HG03558 (cell line): ENCODE measurements around the gene SP140.

ENCODE experiments used
- ATAC-seq: cut with Tn5 transposase; IDR thresholded peaks from one replicate; pipeline ENCODE4 v1.9.1; 2021; ENCODE audit warnings: moderate number of reproducible peaks; ENCODE audit not compliant: unreplicated experiment; ENCODE audit errors: extremely low read depth

The SP140 gene

DNA sequence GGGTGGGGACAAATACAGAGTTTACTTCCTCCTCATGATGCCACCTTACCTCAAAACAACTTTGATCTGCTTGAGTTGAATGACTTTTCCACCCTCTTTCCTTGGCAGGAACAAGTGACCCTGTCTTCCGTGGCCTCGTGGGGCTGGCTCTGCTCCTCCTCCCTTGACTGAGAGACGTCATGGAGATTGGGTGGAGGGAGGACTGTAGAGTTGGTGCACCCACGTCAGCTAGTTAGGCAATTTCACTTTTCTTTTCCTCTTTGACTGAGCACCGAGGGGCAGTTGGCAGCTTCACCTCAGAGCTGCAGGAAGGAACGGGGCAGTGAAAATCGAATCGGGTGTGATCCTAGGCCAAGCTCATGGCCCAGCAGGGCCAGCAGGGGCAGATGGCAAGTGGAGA lies at the start of gene SP140:
Gene SP140 (plus strand): TSS at position 251 of the 400 bp plus-strand sequence. CDS start 109 bp downstream, at position 360.
- ATAC-seq = peak; percentile 61

DNA sequence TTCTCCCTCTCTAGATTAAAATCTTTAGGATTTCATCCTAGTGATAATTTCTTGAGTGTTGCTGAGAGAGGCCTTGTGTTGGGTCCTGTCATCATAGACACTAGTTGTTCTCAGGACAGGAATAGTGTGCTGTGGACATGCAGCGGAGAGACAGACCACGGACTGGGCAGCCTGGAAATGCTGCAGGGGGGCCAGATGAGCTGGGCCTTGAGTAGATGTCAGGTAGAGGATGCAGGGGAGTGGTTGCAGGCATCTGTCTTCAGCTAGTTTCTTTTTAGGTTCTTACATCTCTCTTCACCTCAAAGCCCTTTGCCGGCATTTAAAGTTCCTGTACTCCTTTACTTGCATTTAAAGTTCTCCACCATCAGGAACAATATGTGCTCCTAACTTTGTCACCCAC lies 48.5 kb upstream of the SP140 start:
- no peak for ATAC-seq

DNA sequence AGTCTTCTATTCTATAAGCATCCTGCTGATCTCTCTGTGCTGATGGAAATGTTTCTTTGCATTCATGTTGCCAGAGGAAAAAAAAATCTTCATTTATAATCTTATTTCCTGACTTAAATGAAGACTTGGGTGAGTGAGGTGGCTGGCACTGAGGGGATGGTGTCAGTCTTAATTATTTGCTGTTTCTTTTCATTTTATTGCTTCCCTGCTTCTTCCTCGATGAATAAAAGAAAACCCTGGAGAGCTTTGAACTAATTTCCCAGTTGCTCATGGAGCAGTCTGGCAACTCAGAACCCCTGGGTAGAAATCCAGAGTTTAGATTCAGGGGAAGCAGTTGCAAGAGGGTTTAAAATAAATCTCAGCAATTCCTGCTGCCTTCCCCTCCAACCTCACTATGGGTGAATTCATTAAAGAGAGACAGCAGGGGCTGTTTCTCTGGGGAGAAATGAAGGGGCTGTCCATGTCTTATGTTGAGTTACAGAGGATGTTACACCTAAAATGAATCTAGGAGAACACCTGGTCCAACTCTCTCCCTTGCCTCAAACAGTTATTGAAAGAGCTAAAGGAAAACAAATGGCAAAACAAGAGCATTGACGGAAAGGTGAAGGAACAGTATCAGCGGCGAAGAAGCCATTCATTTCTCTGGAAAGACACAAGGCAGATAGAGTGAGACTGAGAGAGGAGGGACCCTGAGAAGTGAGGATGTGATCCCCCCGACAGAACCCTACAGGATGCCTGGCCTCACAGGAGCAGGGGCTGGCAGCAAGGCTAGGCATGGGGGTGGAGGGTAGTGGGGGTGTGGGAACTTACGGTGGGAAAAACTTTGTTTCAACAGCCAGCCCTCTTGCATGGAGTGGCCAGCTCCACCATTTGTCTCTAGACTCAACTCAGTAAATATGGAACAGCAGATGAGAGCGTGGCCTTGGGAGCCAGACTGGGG lies 46.7 kb upstream of the SP140 start:
- no peak for ATAC-seq

DNA sequence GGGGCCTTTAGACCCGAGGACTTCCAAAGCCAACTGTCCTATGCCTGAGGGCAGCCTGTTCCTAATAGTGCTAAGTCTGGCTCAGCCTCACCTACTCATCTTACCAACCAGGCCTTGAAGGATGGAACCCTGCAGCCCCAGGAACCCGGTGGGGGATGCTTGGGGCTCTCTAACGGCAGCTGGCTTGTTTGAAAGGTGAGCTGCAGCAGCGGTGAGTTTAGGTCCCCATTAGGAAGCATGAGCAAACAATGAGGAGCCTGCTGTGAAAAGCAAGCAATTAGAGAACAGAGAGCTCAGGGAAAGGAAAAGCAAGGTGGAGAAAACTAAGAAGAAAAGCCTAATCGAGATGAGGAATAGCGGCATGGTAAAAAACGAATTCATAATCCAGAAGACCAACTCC lies 45.6 kb upstream of the SP140 start:
- ATAC-seq = no peak

DNA sequence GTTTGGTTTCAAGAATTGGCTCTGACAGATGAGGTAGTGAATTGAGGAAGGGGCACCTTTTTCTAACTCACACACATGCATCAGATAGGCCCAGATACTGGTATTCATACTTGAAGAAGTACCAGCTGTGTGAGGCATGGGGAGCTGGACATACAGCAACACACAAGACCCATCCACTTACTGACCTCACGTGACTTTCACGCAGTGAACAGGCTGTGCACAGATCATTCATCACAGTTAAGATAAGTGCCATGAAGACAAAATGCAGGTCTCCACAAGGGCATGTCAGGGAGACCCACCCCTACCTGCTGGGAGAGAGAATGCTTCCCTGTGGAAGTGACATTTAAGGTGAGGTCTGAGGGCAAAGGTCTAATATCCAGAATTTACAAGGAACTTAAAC lies 44.3 kb upstream of the SP140 start:
- ATAC-seq = no peak

DNA sequence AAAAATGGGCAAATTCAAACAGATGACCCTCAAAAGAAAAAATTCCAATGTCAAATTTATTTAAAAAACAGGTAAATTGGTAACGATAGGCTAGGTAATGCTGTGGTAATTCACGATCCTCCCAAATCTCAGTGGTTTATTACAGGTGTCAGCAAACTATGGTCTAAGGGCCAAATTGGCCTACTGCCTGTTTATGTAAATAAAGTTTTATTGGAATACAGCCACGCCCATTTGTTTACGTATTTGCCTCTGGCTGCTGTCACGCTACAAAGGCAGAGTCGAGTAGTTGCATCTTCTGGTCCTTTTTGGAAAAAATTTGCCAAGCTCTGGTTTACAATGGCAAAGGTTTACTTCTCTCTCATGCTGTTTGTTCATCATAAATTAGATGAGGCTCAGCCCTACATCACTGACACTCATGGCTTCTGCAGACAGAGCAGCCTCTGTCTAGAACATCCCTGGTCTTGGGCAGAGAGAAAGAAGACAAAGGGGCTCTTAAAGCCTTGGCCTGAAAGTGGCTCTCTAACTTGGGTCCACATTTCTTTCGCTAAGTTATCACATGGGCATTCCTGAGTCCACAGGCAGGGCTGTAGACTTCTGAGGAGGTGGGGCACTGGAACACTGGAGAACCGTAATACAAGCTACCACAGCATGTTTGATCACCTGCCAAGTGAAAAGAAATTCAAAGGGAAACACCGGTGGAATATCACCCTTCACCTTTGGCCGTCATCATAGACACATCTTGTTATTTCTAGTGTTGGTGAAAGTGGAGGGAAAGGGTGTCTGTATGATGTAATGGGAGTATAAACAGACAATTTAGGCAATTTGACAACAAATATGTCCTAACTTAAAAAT lies 40.6 kb upstream of the SP140 start:
- no peak for ATAC-seq

DNA sequence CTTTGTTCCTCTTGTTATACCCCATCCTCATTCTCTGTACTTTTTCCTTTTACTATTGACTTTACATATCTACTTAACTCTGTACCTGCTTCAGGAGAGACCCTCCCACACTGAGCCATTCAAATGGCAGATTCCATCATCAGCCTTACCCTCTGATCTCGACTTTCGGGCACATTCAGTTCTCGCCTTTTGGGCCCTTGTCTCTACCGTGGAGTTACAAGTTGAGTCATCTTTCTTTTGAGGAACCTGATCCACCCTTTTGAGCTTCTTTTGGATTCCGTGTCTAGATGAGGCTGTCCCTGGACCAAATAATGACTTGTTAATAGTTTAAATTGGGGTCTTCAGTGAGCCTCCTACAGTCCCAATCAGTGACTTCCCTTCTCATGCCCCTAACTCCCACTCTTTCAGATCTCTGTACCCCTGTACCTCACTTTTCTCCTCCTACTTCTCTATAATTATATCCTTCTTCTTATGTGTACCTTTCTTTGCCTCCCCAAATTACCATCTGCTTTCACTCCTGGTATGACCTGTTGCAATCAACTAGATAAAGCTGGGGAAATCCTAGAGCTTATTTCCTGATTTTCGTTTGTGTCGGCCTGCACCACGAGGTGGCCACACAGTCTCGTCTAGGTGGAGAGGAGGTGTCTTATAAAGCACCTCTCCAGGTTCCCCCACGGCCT lies 23.0 kb upstream of the SP140 start:
- no peak for ATAC-seq

DNA sequence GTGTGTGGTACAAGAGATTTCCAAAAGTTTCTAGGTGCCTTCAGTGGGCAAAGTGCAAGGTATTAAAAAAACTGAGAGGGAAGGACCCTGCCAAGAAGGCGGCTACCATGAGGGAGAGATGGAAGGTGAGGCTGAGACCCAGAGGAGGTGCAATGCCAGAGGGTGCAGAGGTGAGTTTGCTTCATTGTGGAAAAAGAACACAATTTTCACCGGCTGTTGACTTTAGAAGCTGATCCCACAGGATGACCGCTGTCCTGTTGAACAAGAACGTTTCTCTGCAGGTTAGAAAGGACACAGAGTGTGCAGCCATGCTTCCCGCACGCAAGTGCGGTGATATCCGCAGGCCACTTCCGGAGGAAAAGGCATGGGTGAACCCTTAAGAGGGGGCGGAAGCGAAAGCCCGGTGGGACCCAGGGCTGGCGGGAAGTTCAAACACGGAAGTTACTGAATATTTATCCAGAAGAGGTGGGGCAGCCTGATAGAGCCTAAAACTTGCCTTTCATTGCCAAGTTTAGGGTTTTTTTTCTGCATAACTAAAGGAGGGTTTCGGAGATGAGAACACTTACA lies 22.3 kb upstream of the SP140 start:
- no peak for ATAC-seq

DNA sequence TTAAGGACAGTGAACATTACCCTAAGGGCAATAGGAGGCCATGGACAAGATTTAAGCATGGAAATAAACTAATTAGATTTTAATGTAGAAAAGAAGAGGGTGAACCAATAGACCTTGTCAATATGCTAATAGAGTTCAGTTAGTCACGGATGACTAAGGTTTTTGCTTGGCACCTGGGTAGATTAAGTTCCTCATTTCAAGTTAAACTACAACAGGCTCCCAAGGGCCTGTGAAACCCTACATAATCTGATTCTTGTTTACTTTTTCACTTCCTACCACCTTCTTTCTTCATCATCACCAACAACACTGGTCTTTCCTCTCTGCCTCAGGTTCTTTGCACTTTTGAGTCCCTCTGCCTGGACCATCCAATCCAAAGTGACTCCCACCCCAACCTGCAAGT lies 20.5 kb upstream of the SP140 start:
- ATAC-seq = peak; percentile 43

DNA sequence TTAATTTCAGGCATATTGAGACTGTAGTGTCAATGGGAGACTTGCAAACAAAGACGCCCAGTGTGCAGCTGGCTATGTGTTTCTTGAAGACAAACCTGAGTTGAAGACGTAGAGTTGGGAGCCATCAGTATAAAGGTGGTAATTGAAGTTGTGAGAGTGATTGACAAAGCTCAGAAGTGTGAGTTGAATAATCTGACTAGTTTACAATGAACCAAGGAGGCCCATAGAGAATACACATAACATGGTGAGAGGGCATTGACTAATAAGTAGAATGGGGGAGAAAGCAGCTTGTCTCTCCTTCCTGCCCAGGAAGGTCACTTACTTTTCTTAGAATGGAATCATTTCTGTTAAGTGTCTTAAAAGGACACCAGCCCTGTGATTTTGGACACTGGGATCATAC lies 19.8 kb upstream of the SP140 start:
- ATAC-seq = no peak

DNA sequence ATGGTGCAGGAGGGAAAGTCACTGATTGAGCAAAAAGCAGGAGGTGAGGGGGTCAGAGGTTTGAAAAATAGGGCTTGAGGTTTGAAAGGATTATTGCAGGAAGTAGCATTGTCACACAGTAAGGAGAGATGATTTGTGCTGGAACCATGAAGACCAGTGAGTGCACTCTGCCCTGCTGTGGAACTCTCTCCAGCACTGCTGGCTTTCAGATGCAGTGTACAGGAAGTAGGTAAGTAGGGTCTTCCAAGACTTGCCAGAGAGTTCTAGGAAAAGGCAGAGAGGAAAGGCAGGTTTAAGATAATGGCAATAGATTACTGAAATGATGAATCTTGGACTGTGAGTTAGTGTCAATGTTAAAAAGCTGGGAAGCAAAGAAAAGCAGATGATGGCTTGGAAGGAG lies 17.0 kb upstream of the SP140 start:
- no peak for ATAC-seq

DNA sequence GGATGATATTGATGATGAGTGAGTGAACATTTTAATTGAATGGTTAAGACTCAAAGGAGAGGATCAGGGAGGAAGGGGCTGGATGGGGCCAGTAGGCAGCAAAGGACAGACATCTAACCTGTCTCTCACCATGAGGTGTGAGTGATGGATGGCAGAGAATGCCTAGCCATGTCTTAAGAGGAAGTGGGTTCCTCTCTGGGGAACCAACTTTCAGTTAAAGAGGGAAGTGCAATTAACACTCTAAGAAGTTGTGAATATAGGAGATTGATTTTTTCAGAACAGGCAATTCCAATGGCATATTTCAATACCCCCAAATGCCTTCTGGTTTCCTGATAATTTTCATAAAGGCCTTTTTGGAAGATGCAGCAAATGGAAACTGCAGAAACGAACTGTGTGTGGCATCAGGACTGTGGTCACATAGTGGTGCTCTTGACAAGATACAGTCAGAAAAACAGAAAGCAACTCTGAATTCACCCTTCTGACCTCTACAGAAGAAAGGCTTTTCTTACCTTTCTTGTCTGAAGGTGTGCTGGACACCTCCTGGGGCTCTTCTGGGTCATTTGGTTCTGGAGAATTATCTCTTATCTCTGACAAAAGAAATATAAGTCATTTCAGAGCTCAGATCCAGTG lies 16.0 kb upstream of the SP140 start:
- ATAC-seq = no peak

DNA sequence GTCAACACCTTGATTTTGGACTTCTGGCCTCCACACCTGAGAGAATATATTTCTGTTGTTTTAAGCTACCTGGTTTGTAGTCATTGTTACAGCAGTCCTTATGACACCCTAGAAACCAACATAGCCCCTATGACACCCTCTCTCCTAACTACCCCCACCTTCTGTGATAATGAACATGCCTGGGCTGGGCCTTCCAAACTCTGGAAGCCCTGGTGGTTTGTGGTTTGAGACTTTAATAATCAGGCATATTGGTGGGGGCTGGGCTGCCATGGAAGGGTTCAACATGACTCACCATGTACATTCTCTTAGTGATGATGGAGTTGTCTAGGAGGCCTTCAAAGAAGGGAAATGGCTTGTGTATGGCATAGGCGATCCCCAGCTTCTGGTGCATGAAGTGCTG lies 9.0 kb upstream of the SP140 start:
- no peak for ATAC-seq

DNA sequence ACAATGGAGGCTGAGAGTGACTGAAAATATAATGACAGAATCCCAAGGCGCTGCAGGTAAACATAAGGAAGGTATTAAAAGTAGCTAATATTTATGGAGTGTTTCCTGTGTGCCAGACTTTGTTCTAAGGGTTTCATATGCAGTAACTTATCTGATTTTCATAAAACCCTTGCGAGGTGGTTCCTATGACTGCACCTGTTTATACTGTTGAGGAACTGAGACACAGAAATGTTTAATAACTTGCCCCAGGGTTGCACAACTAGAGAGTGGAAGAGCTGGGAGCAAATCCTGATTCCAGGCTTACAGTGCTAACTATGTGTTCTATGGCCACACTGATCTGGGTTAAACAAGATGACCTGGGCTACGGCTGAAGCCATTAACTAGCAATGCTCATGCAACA lies 8.1 kb upstream of the SP140 start:
- ATAC-seq = no peak

DNA sequence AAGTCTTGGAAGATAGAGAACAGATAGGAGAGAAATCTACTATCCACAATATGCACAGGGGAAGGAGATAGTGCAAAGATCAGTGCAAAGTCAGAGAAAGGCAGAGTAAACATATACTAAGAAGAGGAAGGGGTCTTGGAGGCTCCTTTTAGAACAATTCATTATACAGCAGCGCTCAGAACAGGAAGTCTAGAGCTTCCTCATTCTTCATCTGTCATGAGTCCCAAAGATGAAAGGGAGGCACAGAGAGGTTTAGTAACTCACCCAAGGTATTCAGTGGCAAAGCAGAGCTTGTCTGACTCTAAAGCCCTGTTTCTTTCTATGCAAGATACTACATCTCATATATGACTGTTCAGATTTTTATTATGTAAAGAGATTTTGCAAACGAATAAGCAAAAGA lies 7.1 kb upstream of the SP140 start:
- ATAC-seq = no peak

DNA sequence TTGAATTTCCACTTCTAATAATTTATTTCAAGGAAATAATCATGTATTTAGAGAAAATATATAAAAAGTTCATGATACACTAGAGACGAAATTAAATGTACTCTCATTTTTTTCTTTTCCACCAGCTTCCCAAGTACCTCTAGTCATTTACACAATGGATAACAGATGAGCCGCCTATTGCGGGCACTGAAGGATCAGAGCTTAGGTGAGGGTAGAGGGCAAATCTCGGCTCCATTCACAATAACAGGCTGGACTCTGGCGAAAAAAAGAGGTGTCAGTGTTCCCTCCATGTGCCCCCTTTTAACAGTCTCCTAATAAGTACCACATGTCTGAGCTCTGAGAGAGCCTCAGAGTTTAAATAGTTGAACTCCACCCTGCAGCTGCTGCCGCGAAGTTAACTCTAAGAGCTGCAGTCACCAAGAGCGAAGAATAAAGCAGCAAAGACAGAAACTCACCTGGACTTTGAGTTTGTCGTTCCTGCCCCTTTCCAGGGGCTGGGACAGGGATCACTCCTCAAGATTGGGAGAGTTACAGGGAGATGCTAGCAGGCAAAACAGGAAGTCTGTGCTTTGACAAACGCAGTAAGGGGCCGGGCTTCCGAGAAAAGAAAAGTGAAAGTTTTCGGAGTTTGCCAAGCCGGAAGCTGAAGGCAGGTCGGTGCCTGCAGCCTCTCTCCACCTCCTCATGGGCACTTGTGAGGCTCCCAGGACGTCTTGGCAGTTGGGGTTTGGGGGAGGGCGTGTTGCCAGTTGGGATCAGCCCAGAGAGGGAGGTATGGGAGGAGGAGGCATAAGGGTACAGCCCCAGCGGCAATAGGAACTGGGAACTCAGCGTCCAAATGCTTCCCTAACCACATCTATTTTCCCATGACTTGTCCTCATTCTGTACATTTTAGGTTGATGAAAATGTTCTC lies 5.9 kb upstream of the SP140 start, which contains the start of gene SP110:
Gene SP110 (minus strand): TSS at position 566 of the 913 bp plus-strand sequence. CDS start 3,057 bp downstream, outside the sequence.
- ATAC-seq = peak; percentile 42

DNA sequence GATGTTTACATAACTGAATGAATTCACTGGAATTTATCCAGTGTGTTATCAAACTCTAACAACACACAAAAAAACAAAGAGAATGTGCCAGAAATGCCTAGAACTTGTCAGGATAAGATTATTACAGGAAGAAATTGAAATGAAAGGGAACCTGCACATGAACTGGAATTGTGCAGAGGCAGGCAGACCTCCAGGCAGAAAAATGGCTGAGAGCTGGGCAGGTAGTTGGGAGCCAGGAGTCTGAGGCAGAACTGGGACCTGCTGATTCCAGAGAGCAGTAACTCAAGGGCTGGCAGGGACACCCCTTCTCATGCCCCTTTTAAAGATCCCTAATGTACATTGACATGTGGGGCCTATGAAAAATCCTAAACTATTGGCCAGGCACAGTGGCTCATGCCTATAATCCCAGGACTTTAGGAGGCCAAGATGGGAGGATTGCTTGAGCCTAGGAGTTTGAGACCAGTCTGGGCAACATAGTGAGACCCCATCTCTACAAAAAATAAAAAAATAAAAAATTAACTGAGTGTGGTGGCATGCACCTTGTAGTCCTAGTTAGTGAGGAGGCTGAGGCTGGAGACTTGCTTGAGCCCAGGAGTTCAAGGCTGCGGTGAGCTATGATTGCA lies 5.1 kb upstream of the SP140 start:
- ATAC-seq = no peak

DNA sequence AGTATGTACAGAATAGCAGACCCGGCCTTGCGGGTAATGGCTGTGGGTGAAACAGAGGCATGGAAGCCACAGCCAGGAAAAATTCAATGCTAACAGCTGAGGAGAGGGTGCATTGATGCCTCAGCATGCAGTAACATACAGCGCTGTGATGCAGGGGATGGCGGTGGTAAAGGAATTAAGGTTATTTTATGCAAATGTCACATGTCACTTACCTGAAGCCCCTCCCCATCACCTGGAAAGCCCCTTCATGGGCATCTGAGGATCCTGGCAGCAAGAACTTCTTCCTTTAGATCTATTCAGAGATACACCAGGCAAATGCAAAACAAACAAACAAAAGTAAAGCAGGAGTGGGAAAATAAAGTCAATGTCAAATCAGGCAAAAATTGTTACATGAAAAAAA lies 4.0 kb upstream of the SP140 start:
- no peak for ATAC-seq
